Natural killer cell (primary cell): ENCODE results near the gene GLRX3. TPM values are rescaled to one million over a fixed set of nuclear protein-coding genes. Genes with fewer than 3 reads are reported as not detected.

Experiments
- ATAC-seq, 3 donors: fragments of 150-1000 bp in 2 of 3; fragments of 200-7000 bp in 1 of 3; cut with Tn5 transposase; 1 replicate in 1 of 3; 2 replicates in 2 of 3; pipeline ENCODE4 v1.10.0; 2021; ENCODE audit warnings: mild to moderate bottlenecking in 2 of 3, moderate library complexity in 2 of 3
- DNase-seq, 2 donors: peaks; one replicate each; pipeline versions ENCODE4 v3.0.0 to v3.0.0-alpha.2; 2013 to 2021; ENCODE audit warnings: mixed read lengths in 1 of 2
- H3K27ac ChIP-seq: one replicate; pipeline ENCODE4 v1.5.1; 2013; ENCODE audit warnings: mild to moderate bottlenecking, low read length
- H3K27me3 ChIP-seq: one replicate; pipeline ENCODE4 v1.6.1; 2013; ENCODE audit warnings: low read length; ENCODE audit not compliant: control insufficient read depth, insufficient read depth
- H3K36me3 ChIP-seq: one replicate; pipeline ENCODE4 v1.6.1; 2013; ENCODE audit warnings: low read length; ENCODE audit not compliant: control insufficient read depth, insufficient read depth
- H3K4me1 ChIP-seq: one replicate; pipeline ENCODE4 v1.6.1; 2013; ENCODE audit warnings: low read length; ENCODE audit not compliant: control insufficient read depth, insufficient read depth
- H3K4me3 ChIP-seq: one replicate; pipeline ENCODE4 v1.5.1; 2013; ENCODE audit warnings: low read length
- H3K9me3 ChIP-seq: one replicate; pipeline ENCODE4 v1.6.1; 2013; ENCODE audit warnings: low read length; ENCODE audit not compliant: control insufficient read depth, insufficient read depth
- H3K27ac Mint-ChIP-seq, 2 donors: one replicate each; pipeline ENCODE4 v1.8.0; 2022; ENCODE audit warnings: mild to moderate bottlenecking in 2 of 2, mixed read lengths in 2 of 2, moderate library complexity in 1 of 2
- H3K27me3 Mint-ChIP-seq, 2 donors: one replicate each; pipeline ENCODE4 v1.8.0; 2022; ENCODE audit warnings: low read depth in 2 of 2, mixed read lengths in 2 of 2
- H3K36me3 Mint-ChIP-seq: one replicate; pipeline ENCODE4 v1.8.0; 2022; ENCODE audit warnings: mixed read lengths
- H3K4me1 Mint-ChIP-seq, 2 donors: one replicate each; pipeline ENCODE4 v1.8.0; 2022; ENCODE audit warnings: mixed read lengths in 2 of 2
- H3K4me3 Mint-ChIP-seq: one replicate; pipeline ENCODE4 v1.8.0; 2022; ENCODE audit warnings: mild to moderate bottlenecking, moderate library complexity, mixed read lengths
- H3K9me3 Mint-ChIP-seq, 2 donors: one replicate each; pipeline ENCODE4 v1.8.0; 2022; ENCODE audit warnings: mixed read lengths in 2 of 2
- CTCF ChIP-seq: fragments of 200-600 bp; IDR thresholded peaks from one replicate; pipeline ENCODE4 v1.8.0; 2022; ENCODE audit warnings: antibody characterized with exemption
- WGBS: methylation state at CpG from one replicate; pipeline ENCODE4 v1.1.7; 2013; ENCODE audit warnings: missing lambda C conversion rate; ENCODE audit not compliant: insufficient coverage; 5-methylcytosine and 5-hydroxymethylcytosine counted together
- intact Hi-C: fragments of 100-400 bp; cut with micrococcal nuclease; formaldehyde crosslinking; loops from one replicate; pipeline ENCODE4 v1.14.2; 2022
- total RNA-seq, 4 donors: library from RNA; stranded (reverse); fragments of 120-200 nt in 1 of 4; gene quantifications; one replicate each; pipeline versions ENCODE4 v1.2.3 to v1.2.4, GENCODE V29; 2013 to 2022

The GLRX3 gene
- total RNA-seq, 3 donors from 2014 or later (not counting 1 experiment from before 2014, with no cell fraction given), result 33.8 to 51.7 (median 39.1) TPM

DNA sequence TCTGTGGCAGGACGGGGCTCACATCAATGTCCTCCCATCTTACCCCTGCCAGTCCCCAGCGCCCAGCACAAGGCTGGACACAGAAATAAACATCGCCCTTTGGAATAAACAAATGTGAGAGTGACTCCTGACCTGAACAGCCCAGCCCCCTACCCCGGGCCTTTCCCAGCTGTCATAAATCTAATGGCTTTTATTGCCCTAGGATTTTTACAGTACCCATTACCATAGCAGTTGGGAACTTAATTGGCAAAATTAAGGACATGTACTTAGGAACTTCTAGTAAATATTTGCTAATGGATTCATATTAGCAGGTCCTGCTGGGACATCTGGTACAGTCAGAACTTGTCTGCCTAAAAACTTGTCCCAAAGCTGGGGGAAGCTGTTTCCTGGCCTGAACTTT, 76.6 kb downstream of the GLRX3 start:
- no peaks in the 10 kb centered on the region for H3K9me3 Mint-ChIP-seq
- DNase-seq (no peak), ATAC-seq (no peak)
- no peaks in the 10 kb centered on the region for H3K36me3 Mint-ChIP-seq
- H3K27me3 Mint-ChIP-seq, result no peaks in the 10 kb centered on the region
- no peak for TF ChIP-seq CTCF
- H3K4me1 ChIP-seq, result no peaks in the 10 kb centered on the region
- H3K9me3 ChIP-seq, result no peaks in the 10 kb centered on the region
- WGBS, result 50% methylated on average over 4 of the region's 4 CpGs
- no peaks in the 10 kb centered on the region for H3K36me3 ChIP-seq
- H3K27ac ChIP-seq, result no peak overlapping the region
- no peaks in the 10 kb centered on the region for H3K27me3 ChIP-seq
- no peak overlapping the region for H3K4me3 ChIP-seq
- H3K4me1 Mint-ChIP-seq, result no peaks in the 10 kb centered on the region
- no peak overlapping the region for H3K4me3 Mint-ChIP-seq
- intact Hi-C loops, result no loop called here
- H3K27ac Mint-ChIP-seq, result no peak overlapping the region

DNA sequence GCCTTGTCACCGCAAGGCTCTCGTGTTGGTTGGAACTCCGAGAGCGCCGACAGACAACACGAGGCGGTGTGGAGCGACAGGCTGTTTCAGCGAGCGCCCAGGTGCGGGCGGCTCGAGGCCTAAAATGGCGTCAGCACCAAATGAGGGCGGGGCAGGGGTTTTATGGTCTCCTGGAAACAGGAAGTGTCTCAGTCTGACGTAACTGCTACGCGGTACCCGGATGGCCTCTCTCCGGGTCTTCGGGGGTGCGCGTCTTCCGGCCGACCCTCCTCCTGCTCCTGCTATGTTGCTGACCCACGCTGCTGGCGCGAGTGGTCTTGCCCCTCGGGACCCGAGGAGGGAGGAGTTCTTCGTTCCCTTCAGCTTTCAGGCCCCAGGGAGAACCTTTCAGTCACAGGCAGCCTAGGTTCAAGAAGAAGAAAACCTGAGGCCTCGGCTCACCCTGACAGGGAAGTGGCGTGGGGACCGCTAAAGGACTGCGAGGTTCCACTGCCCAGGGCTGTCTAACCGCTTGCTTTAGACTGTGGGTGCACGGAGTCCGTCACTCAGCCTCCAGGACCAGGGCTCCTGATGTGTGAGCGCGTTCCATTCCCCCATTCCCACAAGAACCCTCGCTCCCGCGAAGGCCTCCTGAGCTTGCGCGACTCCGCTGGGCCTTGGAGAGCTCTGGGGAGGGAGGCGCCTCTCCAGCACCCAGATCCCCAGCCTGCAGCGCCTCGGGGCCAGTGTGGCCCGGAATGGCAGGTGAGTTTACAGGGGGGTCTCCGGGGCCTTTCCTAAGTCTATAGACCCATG, 77.3 kb downstream of the GLRX3 start:
- no peaks in the 10 kb centered on the region for H3K27me3 ChIP-seq

GRCh38 chr10:130214431-130214830, 78.2 kb downstream of the GLRX3 start:
- H3K27me3 Mint-ChIP-seq, result no peaks in the 10 kb centered on the region
- H3K9me3 Mint-ChIP-seq, result no peaks in the 10 kb centered on the region
- H3K4me3 Mint-ChIP-seq, result no peak overlapping the region

More for the DNA sequence above, 77.3 kb downstream of the GLRX3 start:
- H3K27ac Mint-ChIP-seq, result no peak overlapping the region
- ATAC-seq (no peak), DNase-seq (no peak)
- H3K9me3 ChIP-seq, result no peaks in the 10 kb centered on the region
- WGBS, result 91% methylated on average over 51 of the region's 51 CpGs
- intact Hi-C loops, result no loop called here
- no peaks in the 10 kb centered on the region for H3K4me1 Mint-ChIP-seq
- no peak for TF ChIP-seq CTCF
- no peak overlapping the region for H3K4me3 ChIP-seq
- no peaks in the 10 kb centered on the region for H3K9me3 Mint-ChIP-seq
- no peaks in the 10 kb centered on the region for H3K36me3 ChIP-seq
- H3K36me3 Mint-ChIP-seq, result no peaks in the 10 kb centered on the region
- no peaks in the 10 kb centered on the region for H3K27me3 Mint-ChIP-seq
- no peak overlapping the region for H3K4me3 Mint-ChIP-seq
- H3K4me1 ChIP-seq, result no peaks in the 10 kb centered on the region
- H3K27ac ChIP-seq, result no peak overlapping the region

More at GRCh38 chr10:130214431-130214830, 78.2 kb downstream of the GLRX3 start:
- no peak overlapping the region for H3K4me3 ChIP-seq
- no peaks in the 10 kb centered on the region for H3K9me3 ChIP-seq
- no peak for TF ChIP-seq CTCF
- H3K27ac ChIP-seq, result no peak overlapping the region
- DNase-seq (no peak), ATAC-seq (no peak)
- H3K4me1 Mint-ChIP-seq, result no peaks in the 10 kb centered on the region
- intact Hi-C loops, result no loop called here
- H3K36me3 ChIP-seq, result no peaks in the 10 kb centered on the region
- H3K27me3 ChIP-seq, result no peaks in the 10 kb centered on the region
- WGBS, result 91% methylated on average over 7 of the region's 7 CpGs
- no peaks in the 10 kb centered on the region for H3K4me1 ChIP-seq
- no peak overlapping the region for H3K27ac Mint-ChIP-seq
- H3K36me3 Mint-ChIP-seq, result no peaks in the 10 kb centered on the region
